Fibroblast of lung (primary cell): ENCODE data around the gene OR14C36.

Experiments
- EZH2 ChIP-seq: IDR thresholded peaks from 2 replicates; pipeline ENCODE4 v1.5.1; 2012; ENCODE audit warnings: low read length, control low read depth, mild to moderate bottlenecking; ENCODE audit errors: missing control alignments
- TF ChIP-seq, protein P1 (sequence below), 2 donors: IDR thresholded peaks in 1 of 2; conservative IDR thresholded peaks in 1 of 2; 1 replicate in 1 of 2; 2 replicates in 1 of 2; pipeline ENCODE4 v1.5.1; 2011 to 2012; ENCODE audit warnings: low read length in 2 of 2, control low read depth in 1 of 2, inconsistent platforms in 1 of 2, low read depth in 1 of 2, mild to moderate bottlenecking in 1 of 2

DNA sequence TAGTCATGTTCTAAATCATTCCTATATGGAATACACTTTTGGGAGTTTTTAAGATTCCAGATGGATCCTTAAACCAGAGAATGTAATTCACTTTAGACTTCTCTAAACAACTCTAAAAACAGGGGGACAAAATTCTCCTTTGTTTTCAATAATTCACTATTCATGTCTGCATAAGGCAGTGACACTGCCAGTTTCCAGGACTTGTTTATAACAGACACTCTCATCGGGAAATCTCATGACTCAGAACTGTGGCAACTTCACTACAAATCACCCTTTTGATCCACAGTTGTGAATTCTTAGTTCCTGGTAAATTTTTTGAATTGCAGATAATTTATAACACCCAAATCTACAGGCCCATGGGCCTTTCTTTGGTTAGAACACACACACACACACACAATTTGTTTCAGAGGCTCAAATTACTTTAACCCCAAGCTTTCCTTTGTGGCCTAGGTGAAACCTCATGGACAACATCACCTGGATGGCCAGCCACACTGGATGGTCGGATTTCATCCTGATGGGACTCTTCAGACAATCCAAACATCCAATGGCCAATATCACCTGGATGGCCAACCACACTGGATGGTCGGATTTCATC lies 12.6 kb downstream of the OR14C36 start, which contains the start of gene OR2T4:
- TF ChIP-seq, protein P1, sequence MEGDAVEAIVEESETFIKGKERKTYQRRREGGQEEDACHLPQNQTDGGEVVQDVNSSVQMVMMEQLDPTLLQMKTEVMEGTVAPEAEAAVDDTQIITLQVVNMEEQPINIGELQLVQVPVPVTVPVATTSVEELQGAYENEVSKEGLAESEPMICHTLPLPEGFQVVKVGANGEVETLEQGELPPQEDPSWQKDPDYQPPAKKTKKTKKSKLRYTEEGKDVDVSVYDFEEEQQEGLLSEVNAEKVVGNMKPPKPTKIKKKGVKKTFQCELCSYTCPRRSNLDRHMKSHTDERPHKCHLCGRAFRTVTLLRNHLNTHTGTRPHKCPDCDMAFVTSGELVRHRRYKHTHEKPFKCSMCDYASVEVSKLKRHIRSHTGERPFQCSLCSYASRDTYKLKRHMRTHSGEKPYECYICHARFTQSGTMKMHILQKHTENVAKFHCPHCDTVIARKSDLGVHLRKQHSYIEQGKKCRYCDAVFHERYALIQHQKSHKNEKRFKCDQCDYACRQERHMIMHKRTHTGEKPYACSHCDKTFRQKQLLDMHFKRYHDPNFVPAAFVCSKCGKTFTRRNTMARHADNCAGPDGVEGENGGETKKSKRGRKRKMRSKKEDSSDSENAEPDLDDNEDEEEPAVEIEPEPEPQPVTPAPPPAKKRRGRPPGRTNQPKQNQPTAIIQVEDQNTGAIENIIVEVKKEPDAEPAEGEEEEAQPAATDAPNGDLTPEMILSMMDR (conservative IDR thresholded peaks at IDR 0.05 in 1 of 2, IDR thresholded peaks at IDR 0.05 in 1 of 2; ENCODE audit: low read depth in 1 of 2, low read length in 2 of 2) = no peak
- TF ChIP-seq EZH2 = no peak
